ENCODE results near the gene FBXL17. TPM values are rescaled to one million over a fixed set of nuclear protein-coding genes. Genes with fewer than 3 reads are reported as not detected.

The FBXL17 gene
- total RNA-seq, 4 donors from 2014 or later = 10.7 to 31.6 (median 22.1) TPM

- no peak for DNase-seq
- TF ChIP-seq POLR2A (IDR thresholded peaks at IDR 0.05) (no peak), CTCF (IDR thresholded peaks at IDR 0.05) (no peak)
- Histone ChIP-seq H3K4me1 (no peaks in the 10 kb centered on the region), H3K27ac (no peak overlapping the region), H3K27me3 (no peaks in the 10 kb centered on the region), H3K4me3 (peak overlapping the region in 1 of 4 donors; percentile 15), H3K36me3 (no peaks in the 10 kb centered on the region), H3K9me3 (no peaks in the 10 kb centered on the region)
These were observed 494.5 kb downstream of the FBXL17 start for GRCh38 chr5:107887166-107887943.

GRCh38 chr5:107885601-107886000, 496.3 kb downstream of the FBXL17 start:
- H3K4me1 ChIP-seq = no peaks in the 10 kb centered on the region
- DNase-seq = no peak
- no peaks in the 10 kb centered on the region for H3K36me3 ChIP-seq
- H3K4me3 ChIP-seq = no peak overlapping the region
- TF ChIP-seq POLR2A (IDR thresholded peaks at IDR 0.05) (no peak), CTCF (IDR thresholded peaks at IDR 0.05) (no peak)
- no peaks in the 10 kb centered on the region for H3K27me3 ChIP-seq
- H3K27ac ChIP-seq = no peak overlapping the region
- H3K9me3 ChIP-seq = no peaks in the 10 kb centered on the region

- DNase-seq = no peak
- Histone ChIP-seq H3K9me3 (no peaks in the 10 kb centered on the region), H3K27me3 (no peaks in the 10 kb centered on the region), H3K36me3 (no peaks in the 10 kb centered on the region), H3K4me1 (no peaks in the 10 kb centered on the region), H3K4me3 (no peak overlapping the region), H3K27ac (no peak overlapping the region)
- no peak for TF ChIP-seq POLR2A (IDR thresholded peaks at IDR 0.05)
- no peak for TF ChIP-seq CTCF (IDR thresholded peaks at IDR 0.05)
These were observed 497.0 kb downstream of the FBXL17 start for GRCh38 chr5:107884871-107885270.

GRCh38 chr5:107878661-107879060, 503.2 kb downstream of the FBXL17 start:
- no peak for DNase-seq
- TF ChIP-seq CTCF (IDR thresholded peaks at IDR 0.05) = no peak
- no peak for TF ChIP-seq POLR2A (IDR thresholded peaks at IDR 0.05)
- no peak overlapping the region for H3K27ac ChIP-seq
- H3K4me3 ChIP-seq = no peak overlapping the region
- no peaks in the 10 kb centered on the region for H3K9me3 ChIP-seq
- no peaks in the 10 kb centered on the region for H3K4me1 ChIP-seq
- H3K36me3 ChIP-seq = no peaks in the 10 kb centered on the region
- H3K27me3 ChIP-seq = no peaks in the 10 kb centered on the region

GRCh38 chr5:107876906-107877305, 505.0 kb downstream of the FBXL17 start:
- Histone ChIP-seq H3K9me3 (no peaks in the 10 kb centered on the region), H3K4me1 (no peaks in the 10 kb centered on the region), H3K36me3 (no peaks in the 10 kb centered on the region), H3K4me3 (no peak overlapping the region), H3K27me3 (no peaks in the 10 kb centered on the region), H3K27ac (no peak overlapping the region)
- no peak for DNase-seq
- no peak for TF ChIP-seq CTCF (IDR thresholded peaks at IDR 0.05)
- TF ChIP-seq POLR2A (IDR thresholded peaks at IDR 0.05) = no peak

Data from Peyer's patch (tissue), 4 donors.